ENCODE results near the gene COIL. TPM values are rescaled to one million over a fixed set of nuclear protein-coding genes. Genes with fewer than 3 reads are reported as not detected.

The COIL gene
- polyA plus RNA-seq, 3 donors: 3.0 to 6.6 (median 5.3) TPM

GRCh38 chr17:56992364-56992763, 31.5 kb upstream of the COIL start:
- Histone ChIP-seq H3K9ac (ENCODE audit: insufficient read depth, low read length, poor library complexity, severe bottlenecking) (no peak overlapping the region), H3K79me2 (ENCODE audit: insufficient read depth, low read length) (peaks cover 39% of the 10 kb centered on the region), H3K4me2 (replicated peaks; ENCODE audit: extremely low read depth, low read length, poor library complexity, severe bottlenecking) (no peak overlapping the region), H3K4me3 (replicated peaks in 1 of 3; ENCODE audit: low read depth in 2 of 3, low read length in 3 of 3) (no peak overlapping the region), H3K36me3 (replicated peaks in 1 of 2; ENCODE audit: control insufficient read depth in 1 of 2, insufficient read depth in 2 of 2, low read length in 2 of 2) (peaks cover 92 to 100% of the 10 kb centered on the region in 2 donors), H4K20me1 (ENCODE audit: insufficient read depth, low read length) (peaks cover 46% of the 10 kb centered on the region), H2AFZ (ENCODE audit: insufficient read depth, low read depth, low read length, poor library complexity, severe bottlenecking) (no peak overlapping the region), H3K27me3 (ENCODE audit: control insufficient read depth in 2 of 2, insufficient read depth in 2 of 2, low read length in 2 of 2) (no peaks in the 10 kb centered on the region), H3K27ac (ENCODE audit: low read depth in 1 of 2, low read length in 2 of 2) (no peak overlapping the region), H3K4me1 (ENCODE audit: control insufficient read depth in 1 of 2, insufficient read depth in 2 of 2, low read length in 2 of 2) (no peaks in the 10 kb centered on the region), H3K9me3 (replicated peaks in 1 of 2; ENCODE audit: control insufficient read depth in 1 of 2, insufficient read depth in 1 of 2, low read length in 2 of 2) (no peaks in the 10 kb centered on the region)
- WGBS (ENCODE audit: insufficient coverage): no CpG with 5 or more reads among the region's 1 CpG
- intact Hi-C loops (cut with micrococcal nuclease): no loop called here
- DNase-seq: no peak
- no peak for TF ChIP-seq CTCF (IDR thresholded peaks at IDR 0.05)
- Mint-ChIP-seq H3K9me3 (no peaks in the 10 kb centered on the region), H3K27ac (no peak overlapping the region), H3K4me3 (no peak overlapping the region), H3K27me3 (ENCODE audit: low read depth in 3 of 3) (no peaks in the 10 kb centered on the region), H3K36me3 (peaks cover 85 to 97% of the 10 kb centered on the region in 2 donors), H3K4me1 (no peaks in the 10 kb centered on the region)

- intact Hi-C loops (cut with micrococcal nuclease): no loop called here
- Mint-ChIP-seq H3K4me1 (peaks cover 30% of the 10 kb centered on the region), H3K27ac (no peak overlapping the region), H3K9me3 (peaks cover 0 to 4% (median 0%) of the 10 kb centered on the region in 7 donors), H3K27me3 (ENCODE audit: low read depth in 3 of 3) (no peaks in the 10 kb centered on the region), H3K4me3 (no peak overlapping the region), H3K36me3 (peaks cover 79 to 95% of the 10 kb centered on the region in 2 donors)
- no peak overlapping the region for H3K4me3 ChIP-seq (replicated peaks in 1 of 3; ENCODE audit: low read depth in 2 of 3, low read length in 3 of 3)
- peaks cover 31 to 33% of the 10 kb centered on the region in 2 donors for H3K4me1 ChIP-seq (ENCODE audit: control insufficient read depth in 1 of 2, insufficient read depth in 2 of 2, low read length in 2 of 2)
- no peak for TF ChIP-seq CTCF (IDR thresholded peaks at IDR 0.05)
- H4K20me1 ChIP-seq (ENCODE audit: insufficient read depth, low read length): peaks cover 31% of the 10 kb centered on the region
- 100% methylated on average over 1 of the region's 4 CpGs for WGBS (ENCODE audit: insufficient coverage)
- peaks cover 65 to 83% of the 10 kb centered on the region in 2 donors for H3K36me3 ChIP-seq (replicated peaks in 1 of 2; ENCODE audit: control insufficient read depth in 1 of 2, insufficient read depth in 2 of 2, low read length in 2 of 2)
- no peaks in the 10 kb centered on the region for H3K9me3 ChIP-seq (replicated peaks in 1 of 2; ENCODE audit: control insufficient read depth in 1 of 2, insufficient read depth in 1 of 2, low read length in 2 of 2)
- no peak overlapping the region for H2AFZ ChIP-seq (ENCODE audit: insufficient read depth, low read depth, low read length, poor library complexity, severe bottlenecking)
- H3K27me3 ChIP-seq (ENCODE audit: control insufficient read depth in 2 of 2, insufficient read depth in 2 of 2, low read length in 2 of 2): no peaks in the 10 kb centered on the region
- H3K4me2 ChIP-seq (replicated peaks; ENCODE audit: extremely low read depth, low read length, poor library complexity, severe bottlenecking): no peak overlapping the region
- no peak overlapping the region for H3K9ac ChIP-seq (ENCODE audit: insufficient read depth, low read length, poor library complexity, severe bottlenecking)
- DNase-seq: no peak
- no peak overlapping the region for H3K27ac ChIP-seq (ENCODE audit: low read depth in 1 of 2, low read length in 2 of 2)
- peaks cover 55% of the 10 kb centered on the region for H3K79me2 ChIP-seq (ENCODE audit: insufficient read depth, low read length)
Observed at GRCh38 chr17:56988901-56989572, 28.2 kb upstream of the COIL start.
